Fibroblast of the aortic adventitia (primary cell): ENCODE data around the gene FBXW8. TPM values are rescaled to one million over a fixed set of nuclear protein-coding genes. Genes with fewer than 3 reads are reported as not detected.

Source experiments
- DNase-seq: peaks from one replicate; pipeline ENCODE4 v3.0.0-alpha.2; 2010; ENCODE audit warnings: low read depth
- H3K4me3 ChIP-seq: 2 replicates; pipeline ENCODE4 v1.5.1; 2011; ENCODE audit warnings: low read depth, mild to moderate bottlenecking, control low read depth, low read length, moderate library complexity
- total RNA-seq: library from RNA; depleted of rRNA; stranded (reverse); fragments of >200 nt; gene quantifications from 2 replicates; pipeline ENCODE4 v1.2.3, GENCODE V29; 2012; ENCODE audit warnings: low replicate concordance
- TF ChIP-seq, protein P1 (sequence below): IDR thresholded peaks from 2 replicates; pipeline ENCODE4 v1.5.1; 2011; ENCODE audit warnings: mild to moderate bottlenecking, low read length, control low read depth, inconsistent platforms; ENCODE audit not compliant: insufficient read depth

FBXW8 gene, protein sequence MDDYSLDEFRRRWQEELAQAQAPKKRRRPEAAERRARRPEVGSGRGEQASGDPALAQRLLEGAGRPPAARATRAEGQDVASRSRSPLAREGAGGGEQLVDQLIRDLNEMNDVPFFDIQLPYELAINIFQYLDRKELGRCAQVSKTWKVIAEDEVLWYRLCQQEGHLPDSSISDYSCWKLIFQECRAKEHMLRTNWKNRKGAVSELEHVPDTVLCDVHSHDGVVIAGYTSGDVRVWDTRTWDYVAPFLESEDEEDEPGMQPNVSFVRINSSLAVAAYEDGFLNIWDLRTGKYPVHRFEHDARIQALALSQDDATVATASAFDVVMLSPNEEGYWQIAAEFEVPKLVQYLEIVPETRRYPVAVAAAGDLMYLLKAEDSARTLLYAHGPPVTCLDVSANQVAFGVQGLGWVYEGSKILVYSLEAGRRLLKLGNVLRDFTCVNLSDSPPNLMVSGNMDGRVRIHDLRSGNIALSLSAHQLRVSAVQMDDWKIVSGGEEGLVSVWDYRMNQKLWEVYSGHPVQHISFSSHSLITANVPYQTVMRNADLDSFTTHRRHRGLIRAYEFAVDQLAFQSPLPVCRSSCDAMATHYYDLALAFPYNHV
- total RNA-seq, result 6.6 and 11.2 TPM in 2 replicates

DNA sequence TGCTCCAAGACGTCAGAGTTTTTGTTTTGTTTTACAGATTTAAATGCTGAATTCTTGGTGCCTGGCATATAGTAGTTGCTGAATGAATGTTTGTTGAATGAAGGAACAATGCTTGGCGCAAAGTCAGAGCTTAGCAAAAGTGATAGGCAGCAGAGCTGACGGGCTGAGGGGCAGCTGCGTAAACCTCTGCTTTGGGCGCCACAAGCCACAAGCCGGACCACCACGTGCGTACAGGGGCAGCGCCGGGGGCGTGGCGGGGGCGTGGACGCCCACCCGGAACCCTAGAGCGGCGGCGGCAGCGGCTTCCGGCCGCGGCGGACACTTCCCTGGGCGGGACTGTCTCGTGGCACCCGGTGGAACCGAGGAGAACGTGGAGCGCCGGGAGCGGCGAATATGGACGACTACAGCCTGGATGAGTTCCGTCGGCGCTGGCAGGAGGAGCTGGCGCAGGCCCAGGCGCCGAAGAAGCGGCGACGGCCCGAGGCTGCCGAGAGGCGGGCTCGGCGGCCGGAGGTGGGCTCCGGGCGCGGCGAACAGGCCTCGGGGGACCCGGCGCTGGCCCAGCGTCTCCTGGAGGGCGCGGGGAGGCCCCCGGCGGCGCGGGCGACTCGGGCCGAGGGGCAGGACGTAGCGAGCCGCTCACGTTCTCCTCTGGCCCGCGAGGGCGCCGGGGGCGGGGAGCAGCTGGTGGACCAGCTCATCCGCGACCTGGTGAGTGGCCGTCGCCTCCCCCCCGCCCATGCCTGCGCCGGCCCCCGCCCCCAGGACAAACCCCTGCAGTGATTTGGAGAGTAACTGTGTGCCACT is at the start of gene FBXW8:
FBXW8 (plus strand) TSS at position 306 of the 807 bp plus-strand sequence; CDS start at position 394, 88 bp downstream.
- peak; percentile 63 for DNase-seq
- TF ChIP-seq, protein P1, sequence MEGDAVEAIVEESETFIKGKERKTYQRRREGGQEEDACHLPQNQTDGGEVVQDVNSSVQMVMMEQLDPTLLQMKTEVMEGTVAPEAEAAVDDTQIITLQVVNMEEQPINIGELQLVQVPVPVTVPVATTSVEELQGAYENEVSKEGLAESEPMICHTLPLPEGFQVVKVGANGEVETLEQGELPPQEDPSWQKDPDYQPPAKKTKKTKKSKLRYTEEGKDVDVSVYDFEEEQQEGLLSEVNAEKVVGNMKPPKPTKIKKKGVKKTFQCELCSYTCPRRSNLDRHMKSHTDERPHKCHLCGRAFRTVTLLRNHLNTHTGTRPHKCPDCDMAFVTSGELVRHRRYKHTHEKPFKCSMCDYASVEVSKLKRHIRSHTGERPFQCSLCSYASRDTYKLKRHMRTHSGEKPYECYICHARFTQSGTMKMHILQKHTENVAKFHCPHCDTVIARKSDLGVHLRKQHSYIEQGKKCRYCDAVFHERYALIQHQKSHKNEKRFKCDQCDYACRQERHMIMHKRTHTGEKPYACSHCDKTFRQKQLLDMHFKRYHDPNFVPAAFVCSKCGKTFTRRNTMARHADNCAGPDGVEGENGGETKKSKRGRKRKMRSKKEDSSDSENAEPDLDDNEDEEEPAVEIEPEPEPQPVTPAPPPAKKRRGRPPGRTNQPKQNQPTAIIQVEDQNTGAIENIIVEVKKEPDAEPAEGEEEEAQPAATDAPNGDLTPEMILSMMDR, result no peak
- peak within 1 kb of the TSS; percentile 83 for H3K4me3 ChIP-seq

DNA sequence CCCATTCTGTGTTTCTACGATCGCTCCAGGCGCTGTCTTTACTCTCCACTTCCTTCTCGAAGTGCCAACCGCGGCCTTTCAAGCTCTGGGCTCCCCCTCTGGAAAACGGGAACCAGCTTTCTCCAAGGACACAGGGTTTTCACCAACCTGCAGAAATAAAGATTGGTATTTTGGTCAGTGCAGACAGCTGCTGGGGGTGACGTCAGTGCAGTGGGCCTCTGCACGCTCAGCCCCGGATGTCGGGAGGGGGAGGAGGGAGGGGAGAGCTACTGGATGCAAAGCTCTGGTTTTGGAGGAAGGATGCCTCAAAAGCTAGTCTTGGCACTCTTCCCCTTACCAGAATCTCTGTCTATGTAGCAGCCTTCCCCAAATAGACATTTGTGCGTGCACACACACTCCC is 49.4 kb upstream of the FBXW8 start:
- TF ChIP-seq, protein P1, result no peak
- peak; percentile 65 for DNase-seq
- H3K4me3 ChIP-seq, result no peak overlapping the region

DNA sequence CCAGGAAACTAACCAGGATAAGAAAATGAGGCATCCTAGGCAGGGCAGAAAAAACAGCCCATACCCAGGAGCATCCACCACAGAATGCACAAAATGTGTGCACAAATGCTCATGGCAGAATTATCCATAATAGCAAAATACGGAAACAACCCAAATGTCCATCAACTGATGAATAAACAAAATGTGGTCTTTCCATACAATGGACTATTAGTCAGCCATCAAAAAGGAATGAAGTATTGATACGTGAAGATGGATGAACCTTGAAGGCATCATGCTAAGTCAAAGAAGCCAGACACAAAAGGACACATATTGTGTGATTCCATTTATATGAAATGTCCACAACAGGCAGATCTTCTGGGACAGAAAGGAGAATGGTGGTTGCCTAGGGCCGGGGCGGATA is 48.6 kb upstream of the FBXW8 start:
- DNase-seq, result no peak
- H3K4me3 ChIP-seq, result no peak overlapping the region
- TF ChIP-seq, protein P1, result no peak

DNA sequence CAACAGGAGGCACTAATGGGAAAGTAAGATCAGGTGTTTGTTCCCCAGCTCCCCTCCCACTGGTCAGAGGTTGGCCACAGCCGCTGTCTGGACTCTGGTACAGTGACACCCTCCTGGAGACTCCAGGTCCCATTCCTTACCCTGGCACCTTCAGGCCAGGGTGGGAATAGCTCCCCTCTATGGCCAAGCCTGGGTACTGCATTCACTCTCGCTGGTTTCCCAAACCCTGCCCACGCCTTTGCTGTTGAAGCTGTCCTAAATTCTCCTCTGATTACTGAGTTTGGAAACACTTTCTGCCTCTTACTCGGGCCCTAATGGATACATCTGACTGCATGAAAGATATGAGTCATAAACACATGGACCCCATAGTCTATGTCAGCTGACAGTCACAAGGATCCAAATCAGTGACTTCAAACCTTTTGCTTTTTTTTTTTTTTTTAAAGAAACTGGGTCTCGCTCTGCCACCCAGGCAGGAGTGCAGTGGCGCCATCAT is 47.4 kb upstream of the FBXW8 start:
- TF ChIP-seq, protein P1, result peak; percentile 59
- DNase-seq, result peak; percentile 28
- no peak overlapping the region for H3K4me3 ChIP-seq

DNA sequence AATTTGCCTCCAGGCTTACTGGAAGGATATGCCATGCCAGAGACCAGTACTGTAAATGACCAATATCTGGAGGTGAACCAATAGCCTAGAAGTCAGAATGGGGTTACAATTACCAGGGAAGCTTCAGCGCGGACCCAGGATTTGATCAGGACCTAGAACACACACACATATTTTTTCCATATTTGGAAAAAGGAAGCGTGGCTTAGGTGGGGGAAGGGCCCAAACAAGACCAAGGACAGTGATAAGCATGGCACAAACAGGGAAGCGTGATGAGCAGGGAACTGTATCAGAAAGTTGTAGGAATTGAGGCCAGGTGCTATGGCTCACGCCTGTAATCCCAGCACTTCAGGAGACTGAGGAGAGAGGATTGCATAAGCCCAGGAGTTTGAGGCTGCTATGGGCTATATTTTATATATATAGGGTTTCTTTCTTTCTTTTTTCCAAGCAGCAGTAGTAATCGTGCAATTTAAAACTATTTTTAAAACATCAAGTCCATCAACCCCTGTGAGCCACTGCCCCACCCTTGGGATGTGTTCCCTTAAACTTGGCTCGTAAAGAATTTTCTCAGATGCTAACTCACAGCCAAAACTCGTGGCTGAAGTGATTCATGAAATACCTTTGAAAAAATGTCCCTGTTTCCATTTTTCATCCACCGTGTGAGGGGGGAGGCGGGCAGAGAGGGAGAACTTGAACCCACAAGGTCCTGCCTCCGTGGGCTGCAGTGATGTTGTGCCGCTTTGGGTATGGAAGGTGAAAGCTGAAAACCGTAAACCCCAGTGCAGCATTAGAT is 46.2 kb upstream of the FBXW8 start:
- peak; percentile 85 for DNase-seq
- H3K4me3 ChIP-seq, result no peak overlapping the region
- TF ChIP-seq, protein P1, result no peak

DNA sequence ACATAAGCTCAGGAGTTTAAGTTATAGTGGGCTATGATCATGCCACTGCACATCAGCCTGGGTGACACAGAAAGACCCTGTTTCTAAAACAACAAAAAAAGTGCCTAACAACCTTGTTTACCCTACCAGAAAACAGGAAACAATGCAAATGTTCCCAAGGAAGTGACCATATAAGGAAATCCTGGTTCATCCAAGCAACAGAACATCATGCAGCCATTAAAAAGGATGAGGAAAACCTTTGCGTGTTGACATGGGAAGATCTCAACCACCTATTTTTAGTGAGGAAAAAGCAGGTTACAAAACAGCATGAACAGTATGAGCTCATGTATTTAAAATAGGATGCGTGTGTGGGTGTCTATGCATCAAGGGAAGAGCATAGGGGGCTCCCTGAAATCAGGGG is 43.2 kb upstream of the FBXW8 start:
- no peak for DNase-seq
- TF ChIP-seq, protein P1, result no peak
- no peak overlapping the region for H3K4me3 ChIP-seq
